ENCODE data around the gene NDEL1. TPM values are rescaled to one million over a fixed set of nuclear protein-coding genes. Genes with fewer than 3 reads are reported as not detected.

Gene NDEL1
- 34.2 and 39.3 TPM in 2 replicates for total RNA-seq

GRCh38 chr17:8435245-8436168, at the start of gene NDEL1:
NDEL1 (plus strand) TSS chr17:8435884; CDS start chr17:8444272, 8,388 bp downstream.

DNA sequence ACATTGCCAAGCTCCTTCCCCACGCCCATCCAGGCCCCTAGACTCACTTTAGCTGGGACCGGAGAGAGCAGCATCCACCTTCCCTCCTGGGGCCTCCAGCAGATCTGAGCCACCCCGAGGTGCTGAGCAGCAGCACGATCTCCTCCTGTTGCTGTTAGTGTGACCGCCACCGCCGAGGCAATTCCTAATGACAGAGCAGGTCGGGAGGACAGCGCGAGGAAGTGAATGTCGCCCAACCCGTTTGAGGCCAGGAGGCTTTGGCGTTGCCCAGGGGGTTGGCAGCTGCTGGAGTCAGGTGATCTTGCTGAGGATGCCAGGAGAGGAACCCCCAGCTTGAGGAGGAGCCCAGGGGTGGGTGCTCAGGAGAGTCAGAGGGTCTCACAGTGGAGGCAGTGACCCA, 38.0 kb upstream of the NDEL1 start, which contains the start of gene RNF222:
Gene RNF222 (minus strand): TSS at position 192 of the 400 bp plus-strand sequence. CDS start 4,366 bp downstream, outside the sequence.

Other genes starting within 250 kb of the NDEL1 start
- 9.1 and 9.3 TPM in 2 replicates for gene BORCS6, start 245.7 kb upstream of the NDEL1 start, total RNA-seq
- 41.3 and 62.6 TPM in 2 replicates for gene AURKB, start 225.3 kb upstream of the NDEL1 start, total RNA-seq
- 3.6 and 5.0 TPM in 2 replicates for gene CTC1, start 187.8 kb upstream of the NDEL1 start, total RNA-seq
- 37.0 and 39.2 TPM in 2 replicates for gene PFAS, start 186.6 kb upstream of the NDEL1 start, total RNA-seq
- 13.3 and 16.3 TPM in 2 replicates for gene RANGRF, start 147.2 kb upstream of the NDEL1 start, total RNA-seq
- 0.15 and 1.3 TPM in 2 replicates for gene SLC25A35, start 140.5 kb upstream of the NDEL1 start, total RNA-seq
- gene ARHGEF15, start 125.6 kb upstream of the NDEL1 start, total RNA-seq = 14.0 and 16.3 TPM in 2 replicates
- not detected in 2 replicates for gene ODF4, start 96.0 kb upstream of the NDEL1 start, total RNA-seq
- 4,516 and 5,400 TPM in 2 replicates for gene RPL26, start 52.7 kb upstream of the NDEL1 start, total RNA-seq
- gene RNF222, start 38.1 kb upstream of the NDEL1 start, total RNA-seq = not detected in 2 replicates
- 119 and 171 TPM in 2 replicates for gene MYH10, start 194.8 kb downstream of the NDEL1 start, total RNA-seq